ENCODE results near the gene JUN.
A peak's percentile ranks its signal among the peaks of the same experiment; 100 is the strongest.

JUN gene

GRCh38 chr1:58783993-58784757, at the start of gene JUN:
TSS of gene JUN (minus strand) at chr1:58784047. CDS start at chr1:58783070, 977 bp downstream.
- peak; percentile 100 for DNase-seq

GRCh38 chr1:58833166-58833565, 49.3 kb upstream of the JUN start:
- DNase-seq = no peak

- no peak for DNase-seq
Observed at GRCh38 chr1:58830291-58830690, 46.4 kb upstream of the JUN start.

- DNase-seq = no peak
Observed at GRCh38 chr1:58829866-58830265, 46.0 kb upstream of the JUN start.

- no peak for DNase-seq
Observed at GRCh38 chr1:58827298-58827697, 43.5 kb upstream of the JUN start.

GRCh38 chr1:58824753-58825389, 41.0 kb upstream of the JUN start:
- DNase-seq = peak; percentile 84

- no peak for DNase-seq
Observed at GRCh38 chr1:58823481-58824010, 39.7 kb upstream of the JUN start.

- DNase-seq = no peak
Observed at GRCh38 chr1:58821309-58821708, 37.5 kb upstream of the JUN start.

GRCh38 chr1:58818976-58819375, 35.1 kb upstream of the JUN start:
- DNase-seq = no peak

- peak; percentile 74 for DNase-seq
Observed at GRCh38 chr1:58818075-58818474, 34.2 kb upstream of the JUN start.

- peak; percentile 91 for DNase-seq
Observed at GRCh38 chr1:58816747-58817221, 32.9 kb upstream of the JUN start.

GRCh38 chr1:58816072-58816746, 32.4 kb upstream of the JUN start:
- DNase-seq = peak; percentile 86

GRCh38 chr1:58815686-58816071, 31.8 kb upstream of the JUN start:
- no peak for DNase-seq

GRCh38 chr1:58815069-58815685, 31.3 kb upstream of the JUN start:
- no peak for DNase-seq

- DNase-seq = no peak
Observed at GRCh38 chr1:58814251-58815068, 30.6 kb upstream of the JUN start.

- no peak for DNase-seq
Observed at GRCh38 chr1:58813801-58814200, 30.0 kb upstream of the JUN start.

- DNase-seq = no peak
Observed at GRCh38 chr1:58813361-58813760, 29.5 kb upstream of the JUN start.

GRCh38 chr1:58812926-58813325, 29.1 kb upstream of the JUN start:
- DNase-seq = no peak

- no peak for DNase-seq
Observed at GRCh38 chr1:58812468-58812867, 28.6 kb upstream of the JUN start.

- DNase-seq = no peak
Observed at GRCh38 chr1:58811303-58811702, 27.5 kb upstream of the JUN start.

- DNase-seq = no peak
Observed at GRCh38 chr1:58809325-58810010, 25.6 kb upstream of the JUN start.

GRCh38 chr1:58808077-58808476, 24.2 kb upstream of the JUN start:
- DNase-seq = no peak

Data from NCI-H2029 treated with DMSO at 0.1 percent for 48 hours (cell line).